GM08714 (cell line): ENCODE results near the gene GSK3A.
"Not testable (repeated sequence)": the region's sequence is repeated elsewhere in the genome, so short reads cannot be mapped to it uniquely, and the experiment has no call there.

Source experiments
- H3K4me3 ChIP-seq: fragments of 200-500 bp; sonication (Bioruptor generic); 2 replicates; pipeline ENCODE4 v1.5.1; 2014; ENCODE audit warnings: mild to moderate bottlenecking, low read length, inconsistent platforms
- ZNF274 ChIP-seq: IDR thresholded peaks from 2 replicates; pipeline ENCODE4 v1.6.1; 2012; ENCODE audit warnings: mild to moderate bottlenecking, low read depth, low read length

The GSK3A gene

DNA sequence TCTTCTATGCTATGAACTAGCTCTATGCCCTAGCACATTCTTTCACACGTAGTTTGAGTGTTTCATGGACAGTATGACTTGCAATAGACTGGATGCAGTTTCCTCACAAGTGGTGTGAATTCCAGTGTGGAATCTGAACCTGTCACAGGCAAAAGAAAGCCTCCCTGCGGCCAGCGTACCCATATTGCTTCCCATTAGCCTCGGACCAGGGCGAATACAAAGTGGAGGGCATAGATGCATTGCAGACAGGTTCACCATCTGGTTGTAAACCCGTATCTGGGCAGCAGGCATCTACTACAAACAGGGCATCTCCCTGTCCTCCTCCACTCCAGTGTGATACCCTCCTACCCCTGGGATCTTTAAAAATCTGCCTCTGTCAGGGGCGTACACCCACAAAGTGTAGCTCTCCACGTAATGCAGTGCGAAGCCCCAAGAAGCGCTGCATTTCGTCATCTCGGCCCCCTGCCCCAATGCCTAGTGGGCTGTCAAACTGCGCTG, 25.3 kb upstream of the GSK3A start:
- no peak for TF ChIP-seq ZNF274

GRCh38 chr19:42266928-42267603, 24.7 kb upstream of the GSK3A start:
- H3K4me3 ChIP-seq: not testable (repeated sequence)

More for the DNA sequence above, 25.3 kb upstream of the GSK3A start:
- H3K4me3 ChIP-seq: peak overlapping the region; percentile 62

- not testable (repeated sequence) for H3K4me3 ChIP-seq
Measured at GRCh38 chr19:42266105-42266504, 23.7 kb upstream of the GSK3A start.

DNA sequence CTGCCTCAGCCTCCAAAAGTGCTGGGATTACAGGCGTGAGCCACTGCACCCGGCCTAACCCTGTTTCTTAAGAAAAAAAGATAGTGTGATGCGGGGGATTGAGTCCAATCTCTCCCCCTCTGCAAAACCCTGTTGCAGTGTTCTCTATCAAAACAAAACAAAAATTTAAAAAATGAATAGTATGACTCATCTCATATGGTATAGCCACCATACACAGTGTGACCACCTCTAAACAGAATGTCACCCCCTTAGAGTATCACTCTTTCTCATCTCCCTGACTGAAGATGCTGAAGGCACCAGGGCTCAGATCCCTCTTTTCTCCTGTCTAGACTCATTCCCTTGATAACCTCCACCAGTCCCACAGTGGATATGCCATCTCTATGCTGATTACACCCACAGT, 19.4 kb upstream of the GSK3A start:
- H3K4me3 ChIP-seq: no peak overlapping the region
- TF ChIP-seq ZNF274: no peak

DNA sequence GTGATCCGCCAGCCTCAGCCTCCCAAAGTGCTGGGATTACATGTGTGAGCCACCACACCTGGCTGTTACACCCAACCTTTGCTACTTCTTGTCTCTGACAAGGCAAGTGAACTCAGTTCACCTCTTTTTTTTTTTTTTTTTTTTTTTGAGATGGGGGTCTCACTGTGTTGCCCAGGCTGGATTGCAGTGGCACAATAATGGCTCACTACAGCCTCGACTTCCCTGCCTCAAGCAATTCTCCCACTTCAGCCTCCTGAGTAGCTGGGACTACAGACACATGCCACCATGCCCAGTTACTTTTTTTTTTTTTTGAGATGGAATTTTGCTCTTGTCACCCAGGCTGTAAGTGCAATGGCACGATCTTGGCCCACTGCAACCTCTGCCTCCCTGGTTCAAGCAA, 15.4 kb upstream of the GSK3A start:
- not testable (repeated sequence) for H3K4me3 ChIP-seq

GRCh38 chr19:42255766-42256745, 13.7 kb upstream of the GSK3A start:
- peak overlapping the region; percentile 71 for H3K4me3 ChIP-seq
- TF ChIP-seq ZNF274: no peak

- TF ChIP-seq ZNF274: no peak
Measured at GRCh38 chr19:42254850-42255765, 12.7 kb upstream of the GSK3A start, which contains the start of gene ERF. TSS of gene ERF (minus strand) at chr19:42255128. CDS start at chr19:42254999, 129 bp downstream.

DNA sequence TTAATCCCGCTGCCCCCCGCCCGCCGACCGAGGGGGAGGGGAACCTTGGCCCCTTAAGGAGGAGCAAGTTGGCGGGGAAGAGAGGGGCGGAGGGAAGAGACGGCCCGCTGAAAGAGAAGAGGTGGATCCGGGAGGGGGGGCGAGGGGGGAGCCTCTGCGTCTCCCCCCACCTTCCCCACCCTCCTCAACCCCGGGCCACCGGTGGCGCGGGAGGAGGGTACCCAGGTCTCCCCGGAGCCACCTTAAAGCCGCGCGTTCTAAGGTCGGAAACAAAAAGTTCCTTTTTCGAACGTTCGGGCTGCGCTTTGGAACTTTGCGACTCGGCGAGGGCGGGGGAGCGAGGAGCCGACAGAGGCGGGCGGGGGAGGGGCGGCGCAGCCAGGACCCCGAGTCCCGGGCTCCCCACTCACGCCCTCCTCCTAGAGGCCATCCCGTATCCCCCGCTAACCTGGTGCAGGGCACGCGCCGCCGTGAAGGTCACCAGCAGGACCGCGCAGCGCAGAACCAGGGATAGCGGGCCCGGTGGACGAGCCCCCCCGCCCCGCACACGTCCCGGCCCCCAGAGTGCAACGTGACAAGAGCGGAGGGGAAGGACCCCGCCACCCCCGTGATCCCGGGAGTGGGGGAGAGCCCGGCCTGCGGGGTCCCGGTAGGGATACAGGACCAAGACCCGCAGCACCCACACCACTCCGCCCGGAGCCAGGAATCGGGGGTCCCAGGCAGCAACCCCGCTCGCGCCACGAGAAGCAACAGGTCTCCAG, 11.9 kb upstream of the GSK3A start:
- TF ChIP-seq ZNF274: no peak

More at GRCh38 chr19:42254850-42255765, 12.7 kb upstream of the GSK3A start, which contains the start of gene ERF:
- peak within 1 kb of the TSS; percentile 88 for H3K4me3 ChIP-seq

DNA sequence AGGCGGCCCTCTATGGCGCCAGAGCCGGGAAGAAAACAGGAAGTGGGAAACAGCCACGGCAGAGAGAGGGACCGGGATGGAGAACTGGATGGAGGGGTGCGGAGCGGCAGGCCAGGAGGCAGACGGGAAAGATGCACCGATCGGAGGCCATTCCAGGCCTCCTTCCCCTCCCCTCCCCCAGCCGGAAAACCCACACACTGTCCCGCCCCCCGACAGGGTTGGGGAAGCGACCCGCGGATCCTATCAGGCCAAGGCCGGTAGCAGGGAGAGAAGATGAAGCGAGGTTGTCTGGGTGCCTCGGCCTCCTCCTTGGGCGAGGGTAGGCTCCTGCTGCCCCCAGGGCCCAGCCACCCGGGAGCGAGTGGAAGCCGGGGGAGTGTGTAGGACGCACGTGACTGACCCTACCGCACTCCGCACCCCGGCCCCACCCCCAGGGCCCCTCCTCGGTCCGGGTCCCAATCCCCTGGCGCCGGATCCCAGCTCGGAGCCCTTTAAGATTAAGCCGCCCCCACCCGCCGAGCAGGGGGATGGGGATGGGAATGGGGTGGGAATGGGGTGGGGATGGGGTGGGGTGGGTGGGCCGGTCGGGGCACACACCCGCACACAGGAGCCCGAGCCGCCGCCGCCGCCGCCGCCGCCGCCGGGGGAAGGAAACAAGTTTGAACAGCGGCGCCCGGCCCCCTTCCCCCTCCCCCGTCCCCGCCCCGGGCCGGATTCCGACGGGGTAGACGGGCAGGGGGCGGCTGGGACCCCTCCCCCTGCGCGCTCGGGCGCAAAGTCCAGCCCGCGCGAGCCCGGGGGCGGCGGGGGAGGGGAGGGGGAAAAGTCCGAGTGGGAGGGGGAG, 11.1 kb upstream of the GSK3A start:
- H3K4me3 ChIP-seq: peak overlapping the region; percentile 88
- TF ChIP-seq ZNF274: no peak

More for the DNA sequence above, 11.9 kb upstream of the GSK3A start:
- H3K4me3 ChIP-seq: peak overlapping the region; percentile 88

- TF ChIP-seq ZNF274: no peak
- H3K4me3 ChIP-seq: peak overlapping the region; percentile 85
Measured at GRCh38 chr19:42252365-42253244, 10.2 kb upstream of the GSK3A start.

DNA sequence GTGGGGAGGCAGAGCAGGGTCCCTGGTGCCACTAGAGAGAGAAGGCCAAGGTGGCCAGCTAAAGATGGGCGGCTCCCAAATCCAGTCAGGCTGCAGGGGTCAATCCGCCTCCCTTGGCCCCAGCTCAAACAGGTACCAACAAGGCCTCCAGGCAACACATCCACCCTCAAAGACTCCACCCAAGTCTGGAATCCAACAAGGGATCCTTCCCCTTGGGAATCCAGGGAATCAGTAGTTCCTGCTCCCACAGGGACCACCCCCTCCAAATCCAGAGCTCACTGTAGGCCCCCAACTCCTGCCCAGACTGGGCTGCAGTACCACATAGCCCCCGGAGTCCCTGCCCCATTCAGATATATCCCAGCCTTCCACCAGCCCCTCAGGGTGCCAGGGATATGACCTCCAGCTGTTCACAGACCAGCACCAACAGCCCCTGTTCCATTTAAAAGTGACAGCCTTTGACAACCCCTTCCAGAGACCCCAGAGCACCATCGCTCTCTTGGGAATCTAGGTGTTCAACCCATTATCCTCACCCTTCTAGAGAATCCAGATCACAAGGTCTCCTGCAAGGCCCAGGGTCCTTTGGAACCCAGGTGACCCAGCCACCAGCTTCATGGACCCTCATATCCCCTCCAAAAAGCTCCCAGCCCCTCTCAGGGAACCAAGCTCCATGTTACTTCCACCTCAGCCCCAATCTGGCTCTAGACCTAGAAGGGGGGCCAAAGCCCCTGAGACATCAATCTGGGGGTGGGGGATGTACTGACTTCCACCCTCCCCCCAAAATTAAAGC, 9.4 kb upstream of the GSK3A start:
- no peak overlapping the region for H3K4me3 ChIP-seq
- TF ChIP-seq ZNF274: no peak
